HepG2 (cell line): ENCODE measurements around the gene C1orf159. TPM values are rescaled to one million over a fixed set of nuclear protein-coding genes. Genes with fewer than 3 reads are reported as not detected.

Experiments used
- ARID4A ChIP-seq: sonication (generic); formaldehyde crosslinking; IDR thresholded peaks from 2 replicates; pipeline ENCODE4 v1.5.0; 2020; ENCODE audit warnings: mild to moderate bottlenecking, missing genetic modification reagents, borderline replicate concordance
- GABPA ChIP-seq, 2 experiments: IDR thresholded peaks; 2 replicates each; pipeline ENCODE4 v1.6.1; 2011 to 2016; ENCODE audit warnings: low read depth in 2 of 2, low read length in 1 of 2, missing biosample characterization in 1 of 2, missing genetic modification characterization in 1 of 2
- NFE2L1 ChIP-seq: sonication (generic); formaldehyde crosslinking; IDR thresholded peaks from 2 replicates; pipeline ENCODE4 v1.4.0; 2020; ENCODE audit warnings: missing genetic modification reagents, mild to moderate bottlenecking, borderline replicate concordance
- NFKB2 ChIP-seq: sonication (generic); formaldehyde crosslinking; IDR thresholded peaks from 2 replicates; pipeline ENCODE4 v1.4.0; 2020; ENCODE audit warnings: missing genetic modification reagents, borderline replicate concordance
- PAWR ChIP-seq: sonication (generic); formaldehyde crosslinking; IDR thresholded peaks from 2 replicates; pipeline ENCODE4 v1.4.0; 2020; ENCODE audit warnings: missing genetic modification reagents, mild to moderate bottlenecking, borderline replicate concordance
- PAXIP1 ChIP-seq: sonication (generic); formaldehyde crosslinking; conservative IDR thresholded peaks from 2 replicates; pipeline ENCODE4 v1.4.0; 2020; ENCODE audit warnings: mild to moderate bottlenecking, missing genetic modification reagents, moderate library complexity
- REXO4 ChIP-seq: sonication (generic); formaldehyde crosslinking; IDR thresholded peaks from 2 replicates; pipeline ENCODE4 v1.8.0; 2022; ENCODE audit warnings: missing genetic modification reagents, mild to moderate bottlenecking, borderline replicate concordance
- SMYD3 ChIP-seq: sonication (generic); formaldehyde crosslinking; IDR thresholded peaks from 2 replicates; pipeline ENCODE4 v1.8.1; 2023; ENCODE audit warnings: mild to moderate bottlenecking, missing genetic modification reagents
- UBTF ChIP-seq: sonication (generic); formaldehyde crosslinking; IDR thresholded peaks from 2 replicates; pipeline ENCODE4 v1.4.0; 2020; ENCODE audit warnings: mild to moderate bottlenecking, missing genetic modification reagents
- ZFP36L2 ChIP-seq: sonication (generic); formaldehyde crosslinking; IDR thresholded peaks from 2 replicates; pipeline ENCODE4 v1.4.0; 2020; ENCODE audit warnings: missing genetic modification reagents
- ZNF740 ChIP-seq: sonication (generic); formaldehyde crosslinking; IDR thresholded peaks from 2 replicates; pipeline ENCODE4 v1.4.0; 2020; ENCODE audit warnings: missing genetic modification reagents
- polyA plus RNA-seq, 8 experiments: library from polyadenylated mRNA; depleted of rRNA in 3 of 8; stranded (reverse) in 7 of 8; unstranded in 1 of 8; fragments of >200 nt; fragmentation: Illumina TruSeq in 4 of 8; extraction: Trizol in 4 of 8; gene quantifications; 2 replicates each; pipeline versions ENCODE4 v1.2.1 to v1.2.3, GENCODE V29; 2011 to 2016; ENCODE audit warnings: low read depth in 4 of 8, missing spikeins in 1 of 8, mixed read lengths in 1 of 8; ENCODE audit not compliant: insufficient read depth in 1 of 8
- total RNA-seq, 5 experiments: library from RNA; depleted of rRNA; stranded (reverse); fragments of >200 nt; fragmentation: Illumina TruSeq; extraction: Trizol; gene quantifications; 2 replicates each; pipeline ENCODE4 v1.2.3, GENCODE V29; 2016; ENCODE audit warnings: low read depth in 1 of 5
- TF ChIP-seq, protein P1 (sequence below): sonication (generic); formaldehyde crosslinking; IDR thresholded peaks from 2 replicates; pipeline ENCODE4 v1.4.0; 2020; ENCODE audit warnings: mild to moderate bottlenecking, missing genetic modification reagents

The C1orf159 gene
- total and polyA plus RNA-seq, 2 of the 13 experiments (the other 11 are each of a cell fraction or from before 2014, with no cell fraction given), result 3.8 to 6.7 TPM

DNA sequence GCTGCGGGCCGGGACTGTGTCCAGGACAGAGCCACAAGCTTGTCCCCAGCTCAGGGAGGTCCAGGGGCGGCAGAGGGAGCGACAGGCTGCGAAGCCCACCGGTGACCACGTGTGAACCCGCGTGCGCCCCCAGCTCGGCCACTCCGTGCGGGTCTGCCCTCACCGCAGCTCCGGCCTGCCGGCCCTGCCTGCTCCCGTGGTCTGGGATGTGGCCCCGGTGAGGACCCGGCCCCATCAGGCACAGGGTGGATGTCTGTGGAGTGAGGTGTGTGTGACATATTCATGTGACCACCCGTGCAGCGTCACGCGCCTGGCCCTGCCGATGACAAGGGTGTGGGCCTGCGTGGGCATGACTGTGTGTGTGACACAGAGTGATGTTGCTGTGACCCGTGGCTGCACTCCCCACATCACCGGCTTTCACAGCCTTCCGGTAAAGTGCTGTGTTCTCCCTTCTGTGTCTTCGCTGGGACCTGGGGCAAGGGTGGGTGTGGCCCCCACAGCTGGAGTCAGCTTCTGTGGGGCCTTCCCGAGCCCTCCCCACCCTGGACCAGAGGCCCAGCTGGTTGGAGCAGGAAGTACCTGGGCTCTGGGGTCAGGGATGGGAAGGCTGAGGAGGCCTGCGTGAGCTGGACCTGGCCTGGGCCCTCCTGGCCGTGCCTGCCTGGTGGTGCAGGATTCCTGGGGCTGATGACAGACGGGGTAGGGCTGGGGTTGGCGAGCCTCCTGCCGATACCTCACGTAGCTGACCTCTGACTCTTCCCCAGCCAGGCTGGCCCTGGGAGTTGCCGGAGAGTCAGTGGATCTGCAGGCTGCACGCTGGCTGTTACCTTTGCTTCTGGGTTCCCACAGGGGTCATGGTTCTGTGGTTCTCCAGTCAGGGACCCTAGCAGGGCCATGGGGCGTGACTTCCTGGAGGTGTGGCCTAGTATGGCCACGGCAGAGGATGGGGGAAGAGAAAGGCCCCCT, 45.9 kb downstream of the C1orf159 start (continued):
- TF ChIP-seq, protein P1, sequence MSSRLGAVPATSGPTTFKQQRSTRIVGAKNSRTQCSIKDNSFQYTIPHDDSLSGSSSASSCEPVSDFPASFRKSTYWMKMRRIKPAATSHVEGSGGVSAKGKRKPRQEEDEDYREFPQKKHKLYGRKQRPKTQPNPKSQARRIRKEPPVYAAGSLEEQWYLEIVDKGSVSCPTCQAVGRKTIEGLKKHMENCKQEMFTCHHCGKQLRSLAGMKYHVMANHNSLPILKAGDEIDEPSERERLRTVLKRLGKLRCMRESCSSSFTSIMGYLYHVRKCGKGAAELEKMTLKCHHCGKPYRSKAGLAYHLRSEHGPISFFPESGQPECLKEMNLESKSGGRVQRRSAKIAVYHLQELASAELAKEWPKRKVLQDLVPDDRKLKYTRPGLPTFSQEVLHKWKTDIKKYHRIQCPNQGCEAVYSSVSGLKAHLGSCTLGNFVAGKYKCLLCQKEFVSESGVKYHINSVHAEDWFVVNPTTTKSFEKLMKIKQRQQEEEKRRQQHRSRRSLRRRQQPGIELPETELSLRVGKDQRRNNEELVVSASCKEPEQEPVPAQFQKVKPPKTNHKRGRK, result no peak
- TF ChIP-seq ARID4A (CRISPR knock-in tag) (peak; percentile 21; the same call in 1 of the 2 replicates), GABPA (IDR thresholded peaks at IDR 0.05; ENCODE audit: low read depth, low read length) (no peak), GABPA (CRISPR knock-in tag; IDR thresholded peaks at IDR 0.05; ENCODE audit: low read depth) (0 out of 2 replicates have a peak, but pooled peaks have one; percentile 33), REXO4 (CRISPR knock-in tag) (no peak), UBTF (CRISPR knock-in tag) (no peak), ZFP36L2 (no peak), ZNF740 (CRISPR knock-in tag) (no peak), PAXIP1 (CRISPR knock-in tag) (0 out of 2 replicates have a peak, but pooled peaks have one; percentile 28), PAWR (0 out of 2 replicates have a peak, but pooled peaks have one; percentile 29), NFE2L1 (CRISPR knock-in tag) (no peak; the same call in 1 of the 2 replicates), SMYD3 (CRISPR knock-in tag) (no peak), NFKB2 (CRISPR knock-in tag) (0 out of 2 replicates have a peak, but pooled peaks have one; percentile 32)
